BJ (cell line): Measurements from ENCODE around the gene MCOLN1. TPM values are rescaled to one million over a fixed set of nuclear protein-coding genes. Genes with fewer than 3 reads are reported as not detected.

Experiments used
- CTCF ChIA-PET: fragments of 350-600 bp; formaldehyde crosslinking; extraction: SDS; loops from one replicate; lab custom pipeline; 2021; ENCODE audit warnings: antibody characterized with exemption, inconsistent platforms; lab: Yijun Ruan, JAX
- POLR2A ChIA-PET: fragments of 300-600 bp; sonication (Branson Sonifier 250); formaldehyde crosslinking; extraction: SDS; loops from one replicate; lab custom pipeline; 2021; ENCODE audit warnings: antibody characterized with exemption; lab: Charles Lee
- DNase-seq: peaks from one replicate; pipeline ENCODE4 v3.0.0-alpha.2; 2011; ENCODE audit warnings: low read depth
- H3K27me3 ChIP-seq: 2 replicates; pipeline ENCODE4 v1.6.0; 2011; ENCODE audit warnings: low read length; ENCODE audit not compliant: control insufficient read depth, insufficient read depth
- H3K36me3 ChIP-seq: 2 replicates; pipeline ENCODE4 v1.5.1; 2011; ENCODE audit warnings: low read length; ENCODE audit not compliant: control insufficient read depth, insufficient read depth
- H3K4me3 ChIP-seq: 2 replicates; pipeline ENCODE4 v1.5.1; 2011; ENCODE audit warnings: low read depth, mild to moderate bottlenecking, control low read depth, low read length
- CTCF ChIP-seq: IDR thresholded peaks from 2 replicates; pipeline ENCODE4 v1.5.1; 2011; ENCODE audit warnings: low read depth, mild to moderate bottlenecking, control low read depth, inconsistent platforms, low read length, moderate library complexity; ENCODE audit not compliant: insufficient read depth
- polyA plus RNA-seq: library from polyadenylated mRNA; depleted of rRNA; stranded (reverse); fragments of >200 nt; gene quantifications from 2 replicates; pipeline ENCODE4 v1.2.3, GENCODE V29; 2011

The MCOLN1 gene
- polyA plus RNA-seq, 1 experiment: 50.6 TPM

DNA sequence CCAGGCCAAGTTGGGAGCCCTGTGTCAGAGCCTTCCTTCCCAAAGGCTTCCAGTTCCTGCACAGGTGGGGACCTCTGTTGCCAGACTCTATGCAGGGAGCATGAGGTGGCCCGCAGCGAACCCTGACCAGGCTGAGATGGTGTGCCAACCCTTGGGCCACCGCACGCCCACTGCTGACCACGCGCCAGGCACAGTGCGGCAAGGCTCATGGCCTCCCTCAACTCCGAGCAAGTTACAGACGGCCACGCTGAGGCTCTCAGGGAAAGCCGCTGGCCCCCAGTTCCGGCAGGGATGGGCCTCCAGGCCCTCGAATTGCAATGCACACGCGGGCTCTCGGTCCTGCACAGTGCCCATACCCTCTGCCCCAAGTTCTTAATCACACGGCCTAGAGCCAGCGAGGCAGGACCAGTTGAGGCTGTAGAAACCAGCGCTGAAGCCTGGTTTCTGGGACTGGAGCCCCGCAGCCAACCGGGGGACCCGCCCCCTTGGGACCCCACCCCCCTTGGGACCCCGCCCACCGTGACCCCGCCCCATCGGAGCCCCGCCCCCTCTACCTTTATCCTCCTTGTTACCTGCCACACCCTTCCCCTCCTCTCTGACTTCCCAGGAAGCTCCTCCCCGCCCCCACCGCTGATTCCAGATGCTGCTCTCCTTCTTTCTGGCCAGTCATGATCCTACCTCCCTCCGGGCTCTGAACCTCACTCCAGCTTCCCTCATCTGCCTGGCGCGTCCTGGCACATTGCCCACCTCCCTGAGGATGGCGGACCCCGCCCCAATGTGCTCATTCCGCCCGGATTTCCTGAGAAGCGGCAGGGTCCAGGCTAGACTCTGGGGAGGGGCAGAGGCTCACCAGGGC, 39.6 kb upstream of the MCOLN1 start:
- ChIA-PET CTCF (no interaction called here), POLR2A (no interaction called here)
- DNase-seq: no peak
- no peak for TF ChIP-seq CTCF
- H3K27me3 ChIP-seq: no peaks in the 10 kb centered on the region
- H3K36me3 ChIP-seq: no peaks in the 10 kb centered on the region
- no peak overlapping the region for H3K4me3 ChIP-seq

- ChIA-PET CTCF (interaction anchor here (1.1 kb wide), 1 partner anchor 39 kb away, joined by 3 read pairs; the partner anchor contains the start of gene MCOLN1), POLR2A (no interaction called here)
- no peaks in the 10 kb centered on the region for H3K27me3 ChIP-seq
- H3K36me3 ChIP-seq: no peaks in the 10 kb centered on the region
- no peak for DNase-seq
- no peak for TF ChIP-seq CTCF
- no peak overlapping the region for H3K4me3 ChIP-seq
These were observed 38.7 kb upstream of the MCOLN1 start for GRCh38 chr19:7483720-7484201.

- Histone ChIP-seq H3K27me3 (no peaks in the 10 kb centered on the region), H3K36me3 (no peaks in the 10 kb centered on the region), H3K4me3 (no peak overlapping the region)
- POLR2A ChIA-PET: no interaction called here
- CTCF ChIA-PET: no interaction called here
- no peak for DNase-seq
- TF ChIP-seq CTCF: no peak
These were observed 35.5 kb upstream of the MCOLN1 start for GRCh38 chr19:7486923-7487322.

DNA sequence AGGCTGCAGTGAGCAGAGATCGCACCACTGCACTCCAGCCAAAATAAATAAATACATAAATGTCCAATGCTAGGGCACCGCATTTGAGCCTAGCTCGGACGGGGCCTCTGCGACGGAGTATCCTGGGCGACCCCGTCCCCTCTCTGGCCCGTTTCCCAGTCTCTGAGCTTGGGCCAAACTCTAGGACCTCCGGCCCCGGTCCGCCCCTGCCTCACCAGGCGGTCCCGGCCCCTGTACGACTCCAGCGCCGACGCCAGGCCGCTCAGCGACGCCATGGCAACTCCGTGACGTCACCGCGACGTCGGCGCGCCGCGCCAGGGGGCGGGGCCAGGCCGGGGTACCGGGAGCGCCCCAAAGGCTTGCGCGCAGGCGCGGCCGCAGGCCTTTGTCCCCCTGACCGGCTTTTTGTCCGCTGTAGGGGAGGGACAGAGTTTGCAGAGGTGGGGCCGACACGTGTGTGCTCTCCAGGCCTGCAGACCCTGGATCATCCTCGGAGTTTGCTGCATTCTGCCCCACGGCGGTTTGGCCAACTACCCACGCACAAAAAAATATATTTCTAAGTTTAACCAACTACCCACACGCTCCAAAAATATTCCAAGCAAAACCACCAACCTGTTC, 33.6 kb upstream of the MCOLN1 start, which contains the start of gene PEX11G:
Gene PEX11G (minus strand): TSS at position 300 of the 618 bp plus-strand sequence. CDS start 25 bp downstream, at position 275.
- Histone ChIP-seq H3K4me3 (peak within 1 kb of the TSS; percentile 51), H3K27me3 (no peaks in the 10 kb centered on the region), H3K36me3 (no peaks in the 10 kb centered on the region)
- DNase-seq: peak; percentile 15
- TF ChIP-seq CTCF: no peak
- ChIA-PET CTCF (interaction anchor here (1.2 kb wide), 1 partner anchor 8 kb away, joined by 3 read pairs; no protein-coding TSS in a partner anchor), POLR2A (no interaction called here)

DNA sequence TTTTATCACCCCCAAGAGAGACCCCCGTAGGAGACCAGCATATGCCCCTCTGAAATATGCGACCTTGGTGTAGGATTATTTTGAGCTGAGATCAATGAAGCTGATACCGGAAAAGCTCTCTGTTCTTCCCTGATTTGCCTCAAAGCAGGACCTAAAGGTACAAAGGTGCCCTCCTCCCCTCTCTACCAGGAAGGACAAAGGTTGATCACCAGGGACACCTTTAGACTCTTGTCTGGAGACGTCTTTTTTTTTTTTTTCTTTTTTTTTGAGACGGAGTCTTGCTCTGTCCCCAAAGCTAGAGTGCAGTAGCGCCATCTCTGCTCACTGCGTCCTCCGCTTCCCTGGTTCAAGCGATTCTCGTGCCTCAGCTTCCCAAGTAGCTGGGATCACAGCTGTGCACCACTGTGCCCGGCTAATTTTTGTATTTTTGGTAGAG, 32.8 kb upstream of the MCOLN1 start:
- ChIA-PET CTCF (no interaction called here), POLR2A (no interaction called here)
- Histone ChIP-seq H3K4me3 (no peak overlapping the region), H3K27me3 (no peaks in the 10 kb centered on the region), H3K36me3 (no peaks in the 10 kb centered on the region)
- no peak for DNase-seq
- no peak for TF ChIP-seq CTCF
